KBM-7 (cell line): ENCODE measurements around the gene MRPL39.
A peak's percentile ranks its signal among the peaks of the same experiment; 100 is the strongest.

Experiments used
- DNase-seq: peaks from one replicate; pipeline ENCODE4 v3.0.0-alpha.2; 2015
- in situ Hi-C: fragments of 300-500 bp; cut with MboI; formaldehyde crosslinking; loops from 2 replicates; pipeline ENCODE4 v1.14.3; 2020; ENCODE audit warnings: low sequenced_read_pairs, low pct_unique_long_range_greater_than_20kb, mixed read lengths

Gene MRPL39

DNA sequence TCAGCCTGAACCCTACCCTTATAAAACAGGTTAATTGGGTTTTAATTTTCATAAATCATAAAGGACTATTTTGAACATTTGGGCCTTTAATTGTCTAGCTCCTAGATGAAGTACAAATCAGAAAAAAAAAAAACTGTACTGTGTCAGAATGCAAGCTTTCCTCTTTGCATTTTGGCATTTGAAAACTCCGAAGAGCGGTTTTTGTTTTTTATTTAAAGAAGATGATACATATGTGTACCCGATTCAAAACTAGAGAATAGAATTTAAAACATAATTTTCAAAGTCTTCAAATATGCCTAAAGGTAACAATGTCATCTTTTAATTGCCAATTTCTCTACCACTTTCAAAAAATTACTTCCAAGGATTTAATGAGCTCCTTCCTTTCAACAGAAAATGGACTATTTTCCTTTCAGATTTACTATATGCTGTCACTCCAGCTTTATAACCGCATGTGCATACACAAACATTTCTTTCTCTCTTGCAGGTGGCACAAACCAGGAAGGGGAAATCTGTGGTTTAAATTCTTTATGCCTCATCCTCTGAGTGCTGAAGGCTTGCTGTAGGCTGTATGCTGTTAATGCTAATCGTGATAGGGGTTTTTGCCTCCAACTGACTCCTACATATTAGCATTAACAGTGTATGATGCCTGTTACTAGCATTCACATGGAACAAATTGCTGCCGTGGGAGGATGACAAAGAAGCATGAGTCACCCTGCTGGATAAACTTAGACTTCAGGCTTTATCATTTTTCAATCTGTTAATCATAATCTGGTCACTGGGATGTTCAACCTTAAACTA, 33.7 kb downstream of the MRPL39 start:
- DNase-seq, result peak; percentile 74
- in situ Hi-C loops, result loop anchor here (25.0 kb wide), 1 partner anchor 136 kb away; no protein-coding TSS in a partner anchor

GRCh38 chr21:25572861-25573310, 34.4 kb downstream of the MRPL39 start:
- peak; percentile 29 for DNase-seq
- in situ Hi-C loops, result loop anchor here (25.0 kb wide), 1 partner anchor 136 kb away; no protein-coding TSS in a partner anchor

DNA sequence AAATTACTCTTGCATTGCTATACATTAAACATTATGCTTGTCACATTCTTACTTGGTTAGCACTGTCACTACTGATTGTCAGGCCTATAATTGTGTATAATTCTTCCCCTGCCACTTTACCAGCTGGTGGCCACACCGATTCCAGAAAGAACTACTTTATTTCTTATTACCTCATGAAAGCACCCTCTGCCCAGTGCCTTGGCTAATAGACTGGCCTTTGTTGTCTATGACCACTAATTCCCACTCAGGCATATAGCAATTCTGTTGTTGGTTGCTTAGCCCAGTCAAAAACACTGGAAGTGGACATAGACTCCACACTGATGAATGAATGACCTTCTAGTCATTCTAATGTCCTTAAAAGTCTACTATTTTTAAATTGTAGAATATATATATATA, 35.6 kb downstream of the MRPL39 start:
- in situ Hi-C loops, result loop anchor here (25.0 kb wide), 1 partner anchor 134 kb away; no protein-coding TSS in a partner anchor
- DNase-seq, result no peak

GRCh38 chr21:25569711-25570110, 37.6 kb downstream of the MRPL39 start:
- in situ Hi-C loops, result loop anchor here (25.0 kb wide), 1 partner anchor 132 kb away; no protein-coding TSS in a partner anchor

GRCh38 chr21:25569084-25569483, 38.2 kb downstream of the MRPL39 start:
- no peak for DNase-seq
- in situ Hi-C loops, result loop anchor here (25.0 kb wide), 1 partner anchor 132 kb away; no protein-coding TSS in a partner anchor

More at GRCh38 chr21:25569711-25570110, 37.6 kb downstream of the MRPL39 start:
- DNase-seq, result no peak

GRCh38 chr21:25568246-25568645, 39.0 kb downstream of the MRPL39 start:
- in situ Hi-C loops, result loop anchor here (25.0 kb wide), 1 partner anchor 131 kb away; no protein-coding TSS in a partner anchor
- peak; percentile 26 for DNase-seq

DNA sequence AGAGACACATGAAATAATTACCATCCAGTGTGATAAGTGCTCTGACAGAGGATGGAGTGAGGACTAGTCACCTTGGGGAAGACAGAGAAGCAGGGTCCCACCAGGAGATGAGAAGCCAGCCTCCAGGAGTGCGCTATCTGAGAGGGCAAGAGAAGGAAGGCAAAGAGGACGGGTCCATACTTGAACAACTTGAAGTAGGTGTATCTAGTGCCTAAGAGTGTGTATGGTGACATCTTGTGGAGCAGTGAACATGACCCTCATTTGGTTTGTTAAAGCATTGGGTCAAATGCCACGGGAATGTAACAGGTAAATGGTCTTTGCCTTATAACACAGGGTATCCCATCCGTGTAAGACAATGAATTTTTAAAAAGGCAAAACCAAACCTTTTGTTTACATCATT, 39.8 kb downstream of the MRPL39 start:
- DNase-seq, result no peak
- in situ Hi-C loops, result loop anchor here (25.0 kb wide), 1 partner anchor 130 kb away; no protein-coding TSS in a partner anchor

GRCh38 chr21:25566645-25567044, 40.6 kb downstream of the MRPL39 start:
- DNase-seq, result no peak
- in situ Hi-C loops, result loop anchor here (25.0 kb wide), 1 partner anchor 129 kb away; no protein-coding TSS in a partner anchor

GRCh38 chr21:25565272-25566211, 41.7 kb downstream of the MRPL39 start:
- DNase-seq, result no peak
- in situ Hi-C loops, result loop anchor here (25.0 kb wide), 1 partner anchor 128 kb away; no protein-coding TSS in a partner anchor

- DNase-seq, result no peak
- in situ Hi-C loops, result loop anchor here (25.0 kb wide), 1 partner anchor 127 kb away; no protein-coding TSS in a partner anchor
These were observed 42.8 kb downstream of the MRPL39 start for GRCh38 chr21:25564349-25564948.

- DNase-seq, result peak; percentile 72
- in situ Hi-C loops, result loop anchor here (25.0 kb wide), 1 partner anchor 126 kb away; no protein-coding TSS in a partner anchor
These were observed 43.7 kb downstream of the MRPL39 start for GRCh38 chr21:25563361-25564116.

- DNase-seq, result no peak
- in situ Hi-C loops, result loop anchor here (25.0 kb wide), 1 partner anchor 125 kb away; no protein-coding TSS in a partner anchor
These were observed 44.6 kb downstream of the MRPL39 start for GRCh38 chr21:25562660-25563059.

DNA sequence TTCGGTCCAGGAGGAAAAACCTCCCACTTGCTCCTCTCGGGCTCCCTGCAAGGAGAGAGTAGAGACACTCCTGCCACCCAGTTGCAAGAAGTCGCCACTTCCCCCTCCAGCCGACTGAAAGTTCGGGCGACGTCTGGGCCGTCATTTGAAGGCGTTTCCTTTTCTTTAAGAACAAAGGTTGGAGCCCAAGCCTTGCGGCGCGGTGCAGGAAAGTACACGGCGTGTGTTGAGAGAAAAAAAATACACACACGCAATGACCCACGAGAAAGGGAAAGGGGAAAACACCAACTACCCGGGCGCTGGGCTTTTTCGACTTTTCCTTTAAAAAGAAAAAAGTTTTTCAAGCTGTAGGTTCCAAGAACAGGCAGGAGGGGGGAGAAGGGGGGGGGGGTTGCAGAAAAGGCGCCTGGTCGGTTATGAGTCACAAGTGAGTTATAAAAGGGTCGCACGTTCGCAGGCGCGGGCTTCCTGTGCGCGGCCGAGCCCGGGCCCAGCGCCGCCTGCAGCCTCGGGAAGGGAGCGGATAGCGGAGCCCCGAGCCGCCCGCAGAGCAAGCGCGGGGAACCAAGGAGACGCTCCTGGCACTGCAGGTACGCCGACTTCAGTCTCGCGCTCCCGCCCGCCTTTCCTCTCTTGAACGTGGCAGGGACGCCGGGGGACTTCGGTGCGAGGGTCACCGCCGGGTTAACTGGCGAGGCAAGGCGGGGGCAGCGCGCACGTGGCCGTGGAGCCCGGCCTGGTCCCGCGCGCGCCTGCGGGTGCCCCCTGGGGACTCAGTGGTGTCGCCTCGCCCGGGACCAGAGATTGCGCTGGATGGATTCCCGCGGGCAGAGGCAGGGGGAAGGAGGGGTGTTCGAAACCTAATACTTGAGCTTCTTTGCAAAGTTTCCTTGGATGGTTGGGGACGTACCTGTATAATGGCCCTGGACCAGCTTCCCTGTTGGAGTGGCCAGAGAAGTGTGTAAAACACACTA, 45.3 kb downstream of the MRPL39 start:
- DNase-seq, result peak; percentile 87
- in situ Hi-C loops, result loop anchor here (25.0 kb wide), 1 partner anchor 125 kb away; no protein-coding TSS in a partner anchor

DNA sequence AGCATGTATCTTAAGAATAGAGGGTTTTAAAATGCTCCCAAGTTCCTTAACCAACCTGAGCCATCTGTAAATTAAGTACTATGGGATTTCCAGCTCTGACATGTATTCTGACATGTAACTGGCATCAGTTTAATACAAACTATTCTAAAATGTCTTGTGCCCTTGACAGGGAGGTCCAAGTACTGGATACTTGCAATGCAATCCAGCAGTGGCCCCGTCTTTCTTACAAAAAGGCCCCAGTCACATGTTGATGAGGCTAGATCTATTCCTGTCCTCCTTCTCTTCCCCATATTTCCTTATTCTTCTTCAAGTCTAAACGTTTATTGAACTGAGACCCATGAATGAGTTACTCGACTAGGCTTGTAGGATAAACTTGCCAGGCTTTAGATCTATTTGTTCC, 46.4 kb downstream of the MRPL39 start:
- no peak for DNase-seq
- in situ Hi-C loops, result loop anchor here (25.0 kb wide), 1 partner anchor 124 kb away; no protein-coding TSS in a partner anchor

GRCh38 chr21:25560271-25560685, 47.0 kb downstream of the MRPL39 start:
- DNase-seq, result peak; percentile 42
- in situ Hi-C loops, result loop anchor here (25.0 kb wide), 1 partner anchor 123 kb away; no protein-coding TSS in a partner anchor

DNA sequence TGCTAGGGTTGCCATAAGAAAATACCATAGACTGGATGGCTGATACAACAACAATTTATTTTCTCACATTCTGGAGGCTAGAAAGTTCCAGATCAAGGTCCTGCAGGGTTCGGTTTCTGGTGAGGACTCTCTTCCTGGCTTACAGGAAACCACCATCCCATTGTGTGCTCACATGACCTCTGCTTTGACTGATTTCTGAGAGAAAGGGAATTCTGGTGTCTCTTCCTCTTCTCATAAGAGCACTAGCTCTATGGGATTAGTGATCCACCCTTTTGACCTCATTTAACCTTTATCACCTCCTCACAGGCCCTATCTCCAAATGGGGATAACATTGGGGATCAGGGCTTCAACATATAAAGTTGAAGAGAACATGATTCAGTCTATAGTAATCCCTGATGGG, 47.5 kb downstream of the MRPL39 start:
- in situ Hi-C loops, result loop anchor here (25.0 kb wide), 1 partner anchor 122 kb away; no protein-coding TSS in a partner anchor

More for the DNA sequence above, 47.5 kb downstream of the MRPL39 start:
- peak; percentile 19 for DNase-seq
